Mucosa of gallbladder (tissue), 1 donor: ENCODE measurements around the gene SPNS2. TPM values are rescaled to one million over a fixed set of nuclear protein-coding genes. Genes with fewer than 3 reads are reported as not detected.
A peak's percentile ranks its signal among the peaks of the same experiment; 100 is the strongest.

Experiments used
- DNase-seq: peaks from one replicate; pipeline ENCODE4 v3.0.0-alpha.2; 2020; ENCODE audit warnings: low spot score
- total RNA-seq: library from RNA; stranded (reverse); gene quantifications from one replicate; pipeline ENCODE4 v1.2.1, GENCODE V29; 2021
- donor health status: DM: no; HTN: no; CAD: no.

SPNS2 gene
- total RNA-seq, 1 donor from 2014 or later = 158 TPM

GRCh38 chr17:4503283-4504025 is 4.8 kb downstream of the SPNS2 start:
- DNase-seq = no peak

GRCh38 chr17:4504188-4504587 is 5.5 kb downstream of the SPNS2 start:
- no peak for DNase-seq

DNA sequence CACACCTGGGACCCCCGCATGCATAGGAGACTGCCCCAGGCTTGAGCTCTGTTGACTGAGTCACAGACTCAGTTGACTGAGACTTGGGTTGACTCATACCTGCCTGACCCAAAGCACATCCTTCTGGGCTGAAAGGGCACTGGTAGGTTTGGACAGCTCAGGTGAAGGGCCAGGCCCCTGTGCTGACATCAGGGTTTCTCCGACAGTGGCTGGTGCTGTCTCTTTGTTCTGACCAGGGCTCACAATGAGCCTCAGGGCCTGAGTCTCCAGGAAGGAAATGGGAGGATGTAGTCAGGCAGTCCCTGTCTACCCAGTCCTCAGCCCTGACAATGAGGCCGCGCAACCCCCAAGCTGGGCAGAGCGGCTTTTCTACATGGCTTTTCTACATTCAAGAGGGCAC is 6.5 kb downstream of the SPNS2 start:
- no peak for DNase-seq

- DNase-seq = no peak
Measured at GRCh38 chr17:4506175-4506813, 7.6 kb downstream of the SPNS2 start.

GRCh38 chr17:4506892-4507291 is 8.2 kb downstream of the SPNS2 start:
- no peak for DNase-seq

- DNase-seq = no peak
Measured at GRCh38 chr17:4507361-4508111, 8.9 kb downstream of the SPNS2 start.

GRCh38 chr17:4508207-4508606 is 9.5 kb downstream of the SPNS2 start:
- DNase-seq = no peak

DNA sequence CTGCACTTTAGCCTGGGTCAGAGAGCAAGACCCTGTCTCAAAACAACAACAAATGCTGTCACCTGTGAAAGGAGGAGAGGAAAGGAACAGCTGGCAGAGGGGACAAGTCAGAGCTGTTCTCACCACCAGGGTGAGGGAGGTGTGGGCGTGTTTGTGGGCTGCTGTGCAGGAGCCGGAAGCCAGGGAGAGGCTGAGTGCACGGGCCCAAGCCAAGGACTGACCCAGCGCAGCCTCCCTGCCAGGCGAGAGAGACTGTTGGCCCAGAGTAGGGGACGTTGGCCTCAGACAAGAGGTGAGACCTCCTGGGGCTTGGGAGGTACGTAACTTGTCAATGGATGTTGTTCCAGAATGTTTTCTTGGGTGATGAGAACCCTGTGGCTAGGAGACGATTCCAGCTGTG is 10.7 kb downstream of the SPNS2 start:
- DNase-seq = peak; percentile 48

GRCh38 chr17:4509923-4510617 is 11.4 kb downstream of the SPNS2 start:
- DNase-seq = no peak

DNA sequence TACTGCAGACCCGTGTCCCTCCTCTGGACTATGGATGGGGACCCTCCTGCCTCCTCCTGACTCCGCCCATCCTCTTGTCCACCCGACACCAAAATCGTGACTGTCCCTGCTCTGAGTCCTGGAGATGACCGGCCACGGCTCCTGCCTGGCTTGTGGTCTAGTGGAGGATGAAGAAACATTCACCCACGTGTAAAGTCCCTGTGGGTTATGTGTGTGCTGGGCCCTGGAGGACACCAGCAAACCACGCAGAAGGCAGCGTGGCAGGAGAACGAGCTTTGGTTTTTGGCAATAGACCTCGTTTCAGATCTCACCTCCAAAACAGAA is 11.9 kb downstream of the SPNS2 start:
- no peak for DNase-seq

GRCh38 chr17:4511199-4511932 is 12.7 kb downstream of the SPNS2 start:
- no peak for DNase-seq

DNA sequence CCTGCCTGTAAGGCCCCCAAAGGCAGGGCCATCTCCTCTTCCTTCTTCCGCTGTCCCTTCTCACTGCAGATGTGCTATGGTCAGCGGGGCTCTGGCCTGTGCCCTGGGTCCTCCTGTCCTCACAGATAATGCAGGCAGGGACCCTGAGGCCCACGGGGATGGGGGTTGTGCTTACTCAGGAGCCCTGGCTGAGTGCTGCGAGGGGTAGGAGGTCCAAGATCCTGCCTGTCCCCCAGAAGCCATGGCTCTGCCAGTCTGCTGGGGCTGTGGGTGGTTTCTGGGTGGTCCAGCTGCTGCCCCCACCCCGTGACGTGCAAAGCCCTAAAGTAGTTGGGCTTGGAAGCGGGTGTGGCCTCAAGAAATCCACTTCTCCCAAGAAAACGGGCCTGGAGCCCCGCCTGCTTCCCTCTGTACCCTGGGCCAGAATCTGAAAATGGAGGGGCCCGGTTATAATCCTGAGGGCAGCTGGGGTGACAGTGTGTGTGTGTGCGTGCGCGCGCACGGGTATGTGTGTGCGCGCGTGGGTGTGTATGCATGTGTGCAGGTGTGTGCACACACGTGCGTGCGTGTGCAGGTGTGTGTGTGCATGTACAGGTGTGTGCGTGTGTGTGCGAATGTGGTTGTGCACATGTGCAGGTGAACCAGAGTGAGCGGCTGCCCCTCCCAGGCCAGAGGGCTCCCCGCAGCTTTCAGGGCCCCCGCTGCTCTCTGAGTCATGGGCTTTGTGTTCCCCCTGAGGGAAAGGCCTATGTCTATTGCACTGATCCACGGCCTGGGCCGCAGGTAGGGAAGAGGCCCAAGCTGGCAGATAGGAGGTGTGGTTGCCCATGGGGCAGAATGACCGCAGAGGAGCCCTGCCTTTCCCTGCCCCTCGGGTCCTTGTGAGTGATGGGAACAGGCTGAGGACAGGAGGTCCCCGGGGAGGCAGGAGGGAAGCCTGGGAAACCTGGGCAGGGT is 13.8 kb downstream of the SPNS2 start:
- no peak for DNase-seq

GRCh38 chr17:4513113-4514032 is 14.7 kb downstream of the SPNS2 start:
- DNase-seq = no peak

- no peak for DNase-seq
Measured at GRCh38 chr17:4514206-4514605, 15.5 kb downstream of the SPNS2 start.

- no peak for DNase-seq
Measured at GRCh38 chr17:4514779-4515178, 16.1 kb downstream of the SPNS2 start.

DNA sequence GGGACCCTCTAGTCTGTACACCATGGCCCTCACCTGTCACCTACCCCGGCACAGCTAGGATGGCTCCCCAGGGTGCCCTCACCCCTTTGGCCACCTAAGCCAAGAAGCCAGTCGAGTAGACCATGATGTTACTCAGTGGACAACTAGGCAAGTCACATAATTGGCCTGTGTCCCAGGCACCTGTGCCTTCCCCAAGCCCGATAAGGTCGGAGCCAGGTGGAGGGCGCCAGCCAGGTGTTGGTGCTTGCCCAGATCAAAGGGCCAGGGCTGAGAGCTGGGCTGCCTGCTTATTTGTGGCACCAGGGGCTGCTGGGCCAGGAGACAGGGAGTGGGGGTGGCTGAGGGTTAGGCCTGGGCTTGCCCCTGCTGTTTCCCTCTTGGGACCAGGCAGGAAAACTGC is 16.8 kb downstream of the SPNS2 start:
- DNase-seq = peak; percentile 41

GRCh38 chr17:4516735-4517134 is 18.1 kb downstream of the SPNS2 start:
- DNase-seq = peak; percentile 36

GRCh38 chr17:4518901-4519300 is 20.2 kb downstream of the SPNS2 start:
- no peak for DNase-seq

- DNase-seq = peak; percentile 71
Measured at GRCh38 chr17:4519361-4519788, 20.7 kb downstream of the SPNS2 start.
